Activated CD4-positive, alpha-beta T cell treated with anti-CD3 and anti-CD28 coated beads, Interleukin-2, Interleukin-6, amounts not matched to agents 100 ng/mL and 50 ng/mL, durations not matched to agents 16 hours and 8 hours (primary cell): Measurements from ENCODE around the gene TACSTD2.
A peak's percentile ranks its signal among the peaks of the same experiment; 100 is the strongest.
"Not testable (repeated sequence)": the region's sequence is repeated elsewhere in the genome, so short reads cannot be mapped to it uniquely, and the experiment has no call there.

ENCODE experiments used
- DNase-seq: peaks from one replicate; pipeline ENCODE4 v3.0.0-alpha.2; 2020

TACSTD2 gene

GRCh38 chr1:58576727-58577653 lies at the start of gene TACSTD2:
Gene TACSTD2, minus strand, starts transcription at chr1:58577252. Its CDS starts 96 bp downstream, at chr1:58577156.
- no peak for DNase-seq

- DNase-seq: no peak
Measured at GRCh38 chr1:58626293-58626692, 49.2 kb upstream of the TACSTD2 start.

- not testable (repeated sequence) for DNase-seq
Measured at GRCh38 chr1:58623259-58623658, 46.2 kb upstream of the TACSTD2 start.

GRCh38 chr1:58622571-58622970 lies 45.5 kb upstream of the TACSTD2 start:
- DNase-seq: no peak

GRCh38 chr1:58621391-58621790 lies 44.3 kb upstream of the TACSTD2 start:
- no peak for DNase-seq

DNA sequence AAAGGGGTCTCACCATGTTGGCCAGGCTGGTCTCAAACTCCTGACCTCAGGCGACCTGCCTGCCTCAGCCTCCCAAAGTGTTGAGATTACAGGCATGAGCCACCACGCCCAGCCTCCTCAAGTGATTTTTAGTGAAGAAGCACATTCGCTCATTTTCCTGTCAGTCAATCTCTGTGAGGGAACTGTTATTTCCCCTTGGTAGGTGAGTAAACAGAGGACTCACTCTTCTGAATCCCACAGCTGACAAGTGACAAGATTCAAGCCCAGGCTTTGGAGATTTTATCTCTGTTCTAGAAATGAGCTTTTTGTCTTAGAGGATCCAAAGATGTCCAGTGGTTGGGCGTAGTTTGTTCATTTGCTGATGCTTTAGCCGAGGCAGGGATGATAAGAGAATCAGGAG lies 43.9 kb upstream of the TACSTD2 start:
- DNase-seq: peak; percentile 1

- no peak for DNase-seq
Measured at GRCh38 chr1:58620259-58620658, 43.2 kb upstream of the TACSTD2 start.

GRCh38 chr1:58619286-58620054 lies 42.4 kb upstream of the TACSTD2 start:
- no peak for DNase-seq

- DNase-seq: no peak
Measured at GRCh38 chr1:58618303-58618702, 41.3 kb upstream of the TACSTD2 start.

DNA sequence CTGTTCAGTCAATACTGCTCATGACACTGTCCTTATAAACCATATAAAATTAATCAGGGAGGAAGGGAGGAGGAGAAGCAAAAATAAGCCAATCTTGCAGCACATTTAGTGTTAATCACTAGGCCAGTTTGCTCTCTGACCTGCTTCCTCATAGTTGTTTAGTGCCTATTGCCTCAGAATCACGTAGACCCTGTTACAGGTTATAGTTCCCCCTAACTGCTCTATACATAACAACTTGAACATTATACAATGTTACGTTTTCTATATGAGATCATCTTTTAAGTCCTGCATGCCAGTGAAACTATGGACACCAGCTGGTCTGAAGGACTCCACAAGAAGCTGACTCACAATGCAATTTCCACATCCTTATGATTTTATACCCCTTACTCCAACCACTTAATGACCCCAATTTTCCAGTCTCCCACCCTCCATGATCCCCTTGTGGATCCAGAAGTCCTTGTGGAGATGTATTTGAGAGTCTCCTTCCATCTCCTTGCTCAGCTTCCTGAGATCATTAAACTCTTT lies 34.9 kb upstream of the TACSTD2 start:
- DNase-seq: no peak

DNA sequence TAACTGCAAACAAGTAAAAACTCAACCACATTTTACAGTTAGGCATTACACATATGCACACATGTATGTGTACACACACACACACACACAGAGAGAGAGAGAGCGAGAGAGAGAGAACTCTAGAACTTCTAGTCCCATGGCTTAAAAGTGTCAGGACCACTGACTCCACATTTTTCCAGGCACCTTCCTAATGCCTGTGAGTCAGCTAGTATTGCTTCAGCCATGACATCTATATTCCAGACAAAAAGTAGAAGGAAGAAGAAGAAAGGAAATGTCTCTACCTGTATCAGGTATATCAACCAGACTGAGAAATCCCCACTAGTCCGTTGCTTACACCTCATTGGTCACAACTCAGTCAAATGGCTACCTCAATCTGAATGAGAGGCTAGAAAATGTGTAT lies 31.9 kb upstream of the TACSTD2 start:
- no peak for DNase-seq

GRCh38 chr1:58608297-58608696 lies 31.2 kb upstream of the TACSTD2 start:
- DNase-seq: no peak

- no peak for DNase-seq
Measured at GRCh38 chr1:58607391-58607790, 30.3 kb upstream of the TACSTD2 start.

DNA sequence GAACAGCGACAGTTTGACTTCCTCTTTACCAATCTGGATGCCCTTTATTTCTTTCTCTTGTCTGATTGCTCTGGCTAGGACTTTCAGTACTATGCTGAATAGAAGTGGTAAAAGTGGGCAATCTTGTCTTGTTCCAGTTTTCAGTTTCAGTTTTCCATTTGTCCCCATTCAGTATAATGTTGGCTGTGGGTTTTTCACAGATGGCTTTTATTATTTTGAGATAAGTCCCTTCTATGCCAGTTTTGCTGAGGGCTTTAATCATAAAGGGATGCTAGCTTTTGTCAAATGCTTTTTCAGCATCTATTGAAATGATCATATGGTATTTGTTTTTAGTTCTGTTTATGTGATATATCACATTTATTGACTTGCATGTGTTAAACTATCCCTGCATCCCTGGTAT lies 24.9 kb upstream of the TACSTD2 start:
- not testable (repeated sequence) for DNase-seq

- DNase-seq: no peak
Measured at GRCh38 chr1:58597996-58598395, 20.9 kb upstream of the TACSTD2 start.

DNA sequence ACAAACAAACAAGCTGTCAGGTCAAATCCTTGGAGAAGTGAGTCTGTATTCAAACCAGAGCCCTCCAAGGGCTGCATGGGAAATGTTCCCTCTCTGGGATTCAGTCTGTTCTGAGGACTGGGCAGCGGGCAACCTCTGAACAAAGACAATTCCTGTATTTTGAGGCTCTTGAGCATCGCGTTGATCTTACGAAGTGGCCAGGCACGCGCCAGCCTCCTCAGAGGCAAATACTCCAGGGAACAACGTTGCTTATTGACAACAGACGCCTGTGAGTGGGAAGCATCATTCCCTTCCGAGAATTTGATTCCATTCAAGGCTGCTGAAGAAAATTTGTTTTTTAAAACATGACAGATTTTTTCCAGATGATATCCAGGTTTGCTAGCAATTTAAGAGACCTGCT lies 20.0 kb upstream of the TACSTD2 start:
- DNase-seq: no peak

DNA sequence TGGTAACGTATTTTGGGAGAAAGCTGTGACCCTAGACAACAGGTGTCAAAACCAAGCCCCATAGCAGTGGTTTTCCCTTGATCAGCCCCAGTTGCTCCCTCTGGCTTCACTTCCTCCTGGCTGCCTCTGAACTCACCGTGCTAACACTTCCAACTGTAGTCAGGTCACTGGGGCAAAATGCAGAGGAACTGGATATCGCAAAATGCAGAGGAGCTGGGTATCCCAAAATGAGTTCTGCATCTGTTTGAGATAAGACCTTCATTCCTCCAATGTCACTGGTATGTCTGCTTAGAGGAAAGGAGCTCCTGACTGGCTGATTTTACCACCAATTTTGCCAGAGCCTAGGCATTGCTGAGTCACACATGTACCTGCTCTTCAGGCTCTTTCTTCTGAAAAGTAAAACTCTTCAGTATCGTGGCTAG lies 19.6 kb upstream of the TACSTD2 start:
- DNase-seq: no peak

DNA sequence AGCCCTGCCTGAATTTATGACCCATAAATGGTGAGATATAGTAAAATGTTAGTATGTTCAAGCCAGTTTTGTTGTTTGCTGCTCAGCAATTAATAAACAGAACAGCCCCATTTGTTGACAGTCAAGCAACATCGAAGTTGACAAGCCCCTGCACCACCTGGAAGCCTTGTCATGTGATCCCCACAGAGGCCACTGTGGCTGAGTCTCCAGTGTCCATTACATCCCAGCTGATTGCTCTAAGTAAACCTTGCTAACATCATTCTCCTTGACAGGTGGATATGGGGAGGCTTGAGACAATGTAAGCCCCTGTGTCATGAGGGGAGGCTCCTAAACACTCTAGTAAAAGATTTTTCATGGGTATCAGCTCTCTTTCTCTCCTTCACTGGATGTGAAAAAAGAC lies 17.5 kb upstream of the TACSTD2 start:
- DNase-seq: no peak

GRCh38 chr1:58592522-58593134 lies 15.6 kb upstream of the TACSTD2 start:
- no peak for DNase-seq

GRCh38 chr1:58591806-58592205 lies 14.8 kb upstream of the TACSTD2 start:
- DNase-seq: no peak

GRCh38 chr1:58590019-58590418 lies 13.0 kb upstream of the TACSTD2 start:
- no peak for DNase-seq

DNA sequence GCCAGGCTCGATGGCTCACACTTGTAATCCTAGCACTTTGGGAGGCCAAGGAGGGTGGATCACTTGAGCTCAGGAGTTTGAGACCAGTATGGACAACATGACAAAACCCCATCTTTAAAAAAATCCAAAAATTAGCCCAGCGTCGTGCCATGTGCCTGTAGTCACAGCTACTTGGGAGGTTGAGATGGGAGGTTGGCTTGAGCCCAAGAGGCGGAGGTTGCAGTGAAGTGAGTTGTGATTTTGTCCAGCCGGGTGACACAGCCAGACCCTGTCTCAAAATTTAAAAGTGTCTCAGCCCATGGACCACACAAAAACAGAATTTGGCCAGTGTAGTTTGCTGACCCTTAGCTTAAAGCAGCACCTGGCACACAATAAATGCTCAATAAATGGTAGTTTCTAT lies 11.3 kb upstream of the TACSTD2 start:
- DNase-seq: no peak

DNA sequence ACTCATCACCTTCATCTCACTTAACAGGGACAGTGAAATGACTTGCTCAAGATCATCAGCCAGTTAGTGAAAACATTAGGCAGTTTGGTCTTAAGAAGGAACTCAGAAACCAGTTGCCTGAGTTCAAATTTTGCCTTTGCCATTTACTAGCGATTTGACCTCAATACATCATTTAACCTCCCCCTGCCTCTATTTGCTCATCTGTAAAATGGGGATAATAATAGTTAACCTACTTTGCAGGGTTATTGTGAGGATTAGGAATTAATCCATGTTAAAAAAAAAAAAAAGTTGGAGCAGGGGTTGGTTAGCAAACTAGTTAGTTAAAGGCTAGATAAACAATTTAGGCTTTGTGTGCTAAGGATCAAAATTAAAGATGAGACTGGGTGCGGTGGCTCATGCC lies 10.6 kb upstream of the TACSTD2 start:
- DNase-seq: no peak
